Stomach smooth muscle (tissue), 2 donors: Measurements from ENCODE around the gene RAD51B.
A peak's percentile ranks its signal among the peaks of the same experiment; 100 is the strongest.
"Not testable (repeated sequence)": the region's sequence is repeated elsewhere in the genome, so short reads cannot be mapped to it uniquely, and the experiment has no call there.

ENCODE experiments used
- H3K27ac ChIP-seq: one replicate; pipeline ENCODE4 v1.7.0; 2013; ENCODE audit warnings: mild to moderate bottlenecking, low read length, inconsistent platforms
- H3K27me3 ChIP-seq, 2 donors: one replicate each; pipeline ENCODE4 v1.7.0; 2013; ENCODE audit warnings: low read length in 2 of 2; ENCODE audit not compliant: insufficient read depth in 2 of 2, control insufficient read depth in 1 of 2
- H3K36me3 ChIP-seq, 2 donors: one replicate each; pipeline ENCODE4 v1.7.0; 2013; ENCODE audit warnings: low read length in 2 of 2; ENCODE audit not compliant: control insufficient read depth in 2 of 2, insufficient read depth in 2 of 2
- H3K4me1 ChIP-seq: one replicate; pipeline ENCODE4 v1.7.0; 2013; ENCODE audit warnings: low read length; ENCODE audit not compliant: control insufficient read depth, insufficient read depth
- H3K4me3 ChIP-seq, 2 donors: one replicate each; pipeline ENCODE4 v1.7.0; 2013; ENCODE audit warnings: low read length in 2 of 2
- H3K9ac ChIP-seq, 2 donors: one replicate each; pipeline ENCODE4 v1.7.0; 2013; ENCODE audit warnings: low read length in 2 of 2, mild to moderate bottlenecking in 1 of 2
- H3K9me3 ChIP-seq, 2 donors: one replicate each; pipeline ENCODE4 v1.7.0; 2013; ENCODE audit warnings: low read length in 2 of 2; ENCODE audit not compliant: control insufficient read depth in 2 of 2
- donor health status: healthy.
- donor health status: Pancreatic carcinoma.

RAD51B gene

DNA sequence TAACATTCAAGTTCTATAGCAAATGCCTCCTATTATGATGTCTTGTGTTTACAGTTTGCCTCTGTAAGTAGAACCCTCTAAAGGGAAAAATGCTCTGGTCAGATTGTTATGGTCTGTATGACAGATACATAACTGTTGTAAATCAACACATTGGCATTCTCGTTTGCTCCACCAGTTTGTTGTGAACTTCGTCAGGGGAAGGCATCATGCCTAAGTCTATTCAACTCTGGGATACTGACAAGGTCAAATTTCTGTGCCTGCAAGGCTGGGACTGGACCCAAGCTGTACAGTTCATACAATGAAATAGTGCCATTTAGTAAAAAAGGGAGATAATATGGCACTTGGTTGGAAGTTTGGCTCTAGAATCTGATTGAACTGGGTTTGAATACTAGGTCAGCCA, 392.3 kb downstream of the RAD51B start:
- peaks cover 12% of the 10 kb centered on the region for H3K4me1 ChIP-seq
- peak overlapping the region; percentile 56 for H3K27ac ChIP-seq

DNA sequence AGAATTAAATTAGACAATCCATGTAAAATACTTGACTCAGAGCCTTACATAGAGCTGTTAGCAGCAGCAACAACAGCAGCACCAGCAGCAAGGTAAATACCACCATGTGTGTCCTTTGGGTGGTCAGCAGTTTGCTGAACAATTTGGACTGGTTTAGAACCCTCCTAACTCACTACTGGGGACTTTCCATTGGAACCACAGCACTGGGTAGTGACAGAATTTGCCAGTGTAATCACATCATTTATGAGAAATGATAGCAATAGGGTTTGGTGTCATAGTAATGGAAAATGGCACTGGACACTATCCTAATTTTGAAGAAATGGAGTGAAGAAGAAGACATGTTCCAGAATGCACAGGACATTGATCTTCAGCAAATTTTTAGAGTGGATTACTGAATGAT, 392.8 kb downstream of the RAD51B start:
- H3K36me3 ChIP-seq = no peaks in the 10 kb centered on the region
- no peaks in the 10 kb centered on the region for H3K9me3 ChIP-seq
- peak overlapping the region; percentile 56 for H3K27ac ChIP-seq
- no peak overlapping the region for H3K9ac ChIP-seq
- peaks cover 17% of the 10 kb centered on the region for H3K4me1 ChIP-seq
- no peaks in the 10 kb centered on the region for H3K27me3 ChIP-seq
- no peak overlapping the region for H3K4me3 ChIP-seq

More for the DNA sequence above, 392.3 kb downstream of the RAD51B start:
- no peaks in the 10 kb centered on the region for H3K36me3 ChIP-seq
- H3K4me3 ChIP-seq = no peak overlapping the region
- no peaks in the 10 kb centered on the region for H3K27me3 ChIP-seq
- no peak overlapping the region for H3K9ac ChIP-seq
- H3K9me3 ChIP-seq = no peaks in the 10 kb centered on the region

DNA sequence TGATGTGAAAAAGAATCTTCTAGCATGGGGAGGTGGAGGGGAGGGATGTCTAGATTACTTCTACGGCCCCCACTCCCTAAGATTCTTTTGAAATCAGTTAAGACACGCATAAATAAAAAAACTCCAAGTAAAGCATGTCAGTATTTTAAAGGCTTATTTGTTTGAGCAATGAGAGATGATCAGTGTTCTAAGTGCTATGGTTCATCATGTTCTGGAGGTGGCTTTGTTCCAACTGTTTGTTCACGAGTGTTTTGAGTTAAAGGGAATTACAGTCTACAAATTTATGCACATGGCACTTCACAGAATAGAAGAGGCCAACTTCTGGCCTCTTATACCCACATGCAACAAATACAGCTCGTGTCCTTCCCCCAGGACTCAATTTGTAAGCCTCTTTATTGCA, 394.9 kb downstream of the RAD51B start:
- H3K9me3 ChIP-seq = no peaks in the 10 kb centered on the region
- H3K9ac ChIP-seq = no peak overlapping the region
- H3K36me3 ChIP-seq = no peaks in the 10 kb centered on the region
- no peak overlapping the region for H3K4me3 ChIP-seq
- no peaks in the 10 kb centered on the region for H3K27me3 ChIP-seq
- H3K4me1 ChIP-seq = peaks cover 19% of the 10 kb centered on the region
- H3K27ac ChIP-seq = no peak overlapping the region

DNA sequence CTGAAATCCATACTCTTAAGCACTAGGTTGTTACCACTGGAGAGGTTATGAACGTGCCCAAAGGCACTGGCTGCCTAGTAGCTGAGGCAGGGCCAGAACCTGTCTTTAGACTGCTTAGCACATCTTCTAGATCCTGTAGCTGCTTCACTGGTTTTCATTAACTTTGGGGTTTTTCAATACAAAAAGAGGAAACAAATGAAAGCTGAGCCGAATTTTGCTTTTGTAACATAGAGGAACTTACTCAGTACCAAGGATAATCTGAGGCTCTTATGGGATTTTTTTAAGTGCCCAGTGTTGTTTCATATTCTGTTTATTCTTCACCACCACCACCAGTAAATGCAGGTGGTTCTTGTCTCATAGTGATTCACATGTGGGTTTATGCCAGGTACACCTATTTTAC, 396.1 kb downstream of the RAD51B start:
- H3K27ac ChIP-seq = no peak overlapping the region
- no peaks in the 10 kb centered on the region for H3K9me3 ChIP-seq
- H3K27me3 ChIP-seq = no peaks in the 10 kb centered on the region
- H3K4me1 ChIP-seq = peaks cover 14% of the 10 kb centered on the region
- no peak overlapping the region for H3K4me3 ChIP-seq
- H3K9ac ChIP-seq = no peak overlapping the region
- H3K36me3 ChIP-seq = no peaks in the 10 kb centered on the region

DNA sequence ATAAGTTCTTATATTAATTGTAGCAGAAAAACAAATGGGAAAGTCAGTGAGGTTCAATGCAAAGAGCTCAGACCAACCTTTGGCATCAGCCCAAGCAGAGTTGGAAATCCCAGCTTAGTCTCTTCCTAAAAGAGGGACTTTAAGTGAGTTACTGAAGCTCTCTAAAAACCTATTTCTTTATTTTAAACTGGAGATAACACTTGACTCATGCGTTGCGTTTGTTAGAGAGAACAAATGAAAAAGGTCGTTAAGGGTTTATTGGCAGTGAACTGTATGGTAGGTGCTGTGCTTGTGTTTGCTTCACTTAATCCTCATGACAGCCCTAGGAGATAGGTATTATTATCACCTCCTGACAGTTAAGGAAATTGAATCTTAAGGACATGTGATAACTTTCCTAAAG, 396.5 kb downstream of the RAD51B start:
- Histone ChIP-seq H3K27ac (no peak overlapping the region), H3K9ac (no peak overlapping the region), H3K4me3 (no peak overlapping the region), H3K27me3 (no peaks in the 10 kb centered on the region), H3K9me3 (no peaks in the 10 kb centered on the region), H3K4me1 (peaks cover 14% of the 10 kb centered on the region), H3K36me3 (no peaks in the 10 kb centered on the region)

DNA sequence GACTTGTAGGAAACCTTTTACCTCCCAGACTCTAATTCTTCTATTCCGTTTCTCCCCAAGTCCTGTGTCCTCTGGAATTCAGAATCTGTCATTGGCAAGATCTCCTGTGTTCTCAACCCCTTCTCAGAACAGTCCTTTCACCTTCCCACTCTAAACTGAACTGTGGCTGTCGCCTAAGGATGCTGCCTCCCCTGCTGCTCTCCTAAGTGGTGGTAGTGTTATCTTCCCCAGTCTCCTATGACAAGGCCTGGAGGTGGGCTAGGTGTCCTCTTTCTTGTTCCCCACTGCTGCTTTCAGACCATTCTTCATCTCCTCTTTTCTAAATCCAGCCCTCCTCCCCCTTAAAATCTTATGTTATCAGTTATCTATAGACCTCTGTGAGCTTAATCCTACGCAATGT, 397.4 kb downstream of the RAD51B start:
- Histone ChIP-seq H3K9ac (no peak overlapping the region), H3K27me3 (no peaks in the 10 kb centered on the region), H3K36me3 (no peaks in the 10 kb centered on the region), H3K4me3 (no peak overlapping the region), H3K9me3 (no peaks in the 10 kb centered on the region), H3K27ac (peak overlapping the region; percentile 53), H3K4me1 (peaks cover 14% of the 10 kb centered on the region)

DNA sequence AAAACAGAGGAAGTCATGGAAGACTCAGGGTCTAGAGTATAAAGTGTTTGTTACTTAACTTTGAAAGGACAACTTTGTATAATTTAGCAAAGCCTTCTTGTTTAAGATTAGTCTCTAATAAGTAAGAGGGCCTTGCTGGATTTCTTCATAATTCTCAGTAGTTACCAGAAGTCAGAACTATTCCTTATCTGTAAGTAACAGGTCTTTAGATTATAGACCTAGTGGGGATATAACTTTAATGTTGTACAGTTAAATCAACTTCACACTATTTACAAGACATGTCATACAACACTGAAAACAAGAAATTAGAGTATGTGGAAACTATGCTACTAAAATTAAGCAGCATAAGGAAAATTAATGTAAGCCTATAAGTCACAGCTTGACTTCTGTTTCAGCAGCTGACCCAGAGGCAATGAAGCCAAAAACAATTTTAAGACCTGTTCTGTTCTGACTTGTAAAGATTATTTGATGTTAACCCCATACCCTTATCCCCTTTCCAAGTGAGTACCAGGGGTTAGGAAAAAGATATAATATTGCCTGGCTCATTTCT, 398.3 kb downstream of the RAD51B start:
- no peaks in the 10 kb centered on the region for H3K36me3 ChIP-seq
- no peak overlapping the region for H3K4me3 ChIP-seq
- H3K27me3 ChIP-seq = no peaks in the 10 kb centered on the region
- peak overlapping the region; percentile 53 for H3K27ac ChIP-seq
- no peaks in the 10 kb centered on the region for H3K9me3 ChIP-seq
- H3K4me1 ChIP-seq = peaks cover 14% of the 10 kb centered on the region
- no peak overlapping the region for H3K9ac ChIP-seq

DNA sequence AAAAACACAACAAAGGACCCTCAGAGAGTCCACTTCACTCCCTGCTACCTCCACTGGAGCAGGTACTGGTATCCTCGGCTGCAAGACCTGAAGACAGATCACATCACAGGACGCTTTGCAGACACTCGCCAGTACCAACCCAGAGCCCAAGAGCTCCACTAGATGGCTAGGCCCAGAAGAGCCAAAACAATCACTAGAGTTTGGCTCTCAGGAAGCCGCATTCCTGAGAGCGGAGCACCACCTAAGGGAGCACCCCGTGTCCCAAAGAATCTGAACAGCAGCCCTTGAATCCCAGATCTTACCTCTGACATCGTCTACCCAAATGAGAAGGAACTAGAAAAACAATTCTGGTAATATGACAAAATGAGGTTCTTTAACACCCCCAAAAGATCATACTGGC, 399.8 kb downstream of the RAD51B start:
- Histone ChIP-seq H3K9me3 (no peaks in the 10 kb centered on the region), H3K27ac (no peak overlapping the region), H3K36me3 (no peaks in the 10 kb centered on the region), H3K9ac (no peak overlapping the region), H3K27me3 (no peaks in the 10 kb centered on the region), H3K4me1 (peaks cover 14% of the 10 kb centered on the region), H3K4me3 (no peak overlapping the region)

DNA sequence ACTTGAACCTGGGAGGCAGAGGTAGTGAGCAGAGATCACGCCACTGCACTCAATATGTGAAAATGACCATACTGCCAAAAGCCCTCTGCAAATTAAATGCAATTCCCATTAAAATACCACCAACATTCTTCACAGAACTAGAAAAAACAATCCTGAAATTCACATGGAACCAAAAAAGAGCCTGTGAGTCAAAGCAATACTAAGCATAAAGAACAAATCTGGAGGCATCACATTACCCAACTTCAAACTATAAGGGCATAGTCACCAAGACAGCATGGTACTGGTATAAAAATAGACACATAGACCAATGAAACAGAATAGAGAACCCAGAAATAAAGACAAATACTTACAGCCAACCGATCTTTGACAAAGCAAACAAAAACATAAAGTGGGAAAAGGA, 401.5 kb downstream of the RAD51B start:
- H3K27ac ChIP-seq = not testable (repeated sequence)

DNA sequence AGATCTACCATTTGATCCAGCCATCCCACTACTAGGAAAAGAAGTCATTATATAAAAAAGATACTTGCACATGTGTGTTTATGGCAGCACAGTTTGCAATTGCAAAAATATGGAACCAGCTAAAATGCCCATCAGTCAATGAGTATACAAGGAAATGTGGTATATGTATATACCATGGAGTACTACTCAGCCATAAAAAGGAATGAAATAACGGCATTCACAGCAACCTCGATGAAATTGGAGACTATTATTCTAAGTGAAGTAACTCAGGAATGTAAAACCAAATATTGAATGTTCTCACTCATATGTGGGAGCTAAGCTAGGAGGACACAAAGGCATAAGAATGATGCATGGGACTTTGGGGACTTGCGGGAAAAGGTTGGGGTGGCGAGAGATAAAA, 402.6 kb downstream of the RAD51B start:
- Histone ChIP-seq H3K36me3 (no peaks in the 10 kb centered on the region), H3K27me3 (no peaks in the 10 kb centered on the region), H3K9me3 (no peaks in the 10 kb centered on the region), H3K9ac (no peak overlapping the region), H3K4me1 (peaks cover 9% of the 10 kb centered on the region), H3K4me3 (no peak overlapping the region), H3K27ac (no peak overlapping the region)

More for the DNA sequence above, 401.5 kb downstream of the RAD51B start:
- not testable (repeated sequence) for H3K4me3 ChIP-seq, H3K27me3 ChIP-seq, H3K36me3 ChIP-seq, H3K9ac ChIP-seq, H3K9me3 ChIP-seq
- peaks cover 14% of the 10 kb centered on the region for H3K4me1 ChIP-seq

DNA sequence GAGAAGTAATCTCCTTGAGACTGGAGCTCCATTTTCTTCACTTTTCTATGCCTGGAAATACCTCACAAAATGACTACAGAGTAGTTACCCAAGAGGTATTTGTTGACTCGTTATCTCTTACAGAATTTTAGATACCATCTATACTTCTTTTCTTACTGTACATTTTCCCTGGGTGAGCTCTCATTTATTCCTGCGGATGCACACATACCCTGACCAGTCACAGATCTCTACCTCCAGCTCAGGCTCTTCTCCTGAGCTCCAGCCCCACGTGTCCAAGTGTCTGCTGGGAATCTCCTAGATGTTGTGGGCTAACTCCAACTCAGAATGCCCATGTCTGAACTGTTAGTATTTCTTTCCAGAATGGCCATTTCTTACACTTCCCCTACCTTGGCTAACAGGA, 403.1 kb downstream of the RAD51B start:
- Histone ChIP-seq H3K36me3 (no peaks in the 10 kb centered on the region), H3K27ac (no peak overlapping the region), H3K9me3 (no peaks in the 10 kb centered on the region), H3K4me3 (no peak overlapping the region), H3K9ac (no peak overlapping the region), H3K4me1 (peaks cover 4% of the 10 kb centered on the region), H3K27me3 (no peaks in the 10 kb centered on the region)
